A673 (cell line): Measurements from ENCODE around the gene DSCAM.

ENCODE experiments used
- CTCF ChIP-seq: fragments of 300-800, 200-600 bp; sonication (generic); conservative IDR thresholded peaks from 2 replicates; pipeline ENCODE4 v1.5.1; 2017; ENCODE audit warnings: low read depth, mild to moderate bottlenecking, antibody characterized with exemption, low read length, moderate library complexity, mixed read lengths
- EZH2 ChIP-seq: fragments of 200-600 bp; sonication (generic); IDR thresholded peaks from 2 replicates; pipeline ENCODE4 v1.6.1; 2017; ENCODE audit warnings: borderline replicate concordance, low read depth, mild to moderate bottlenecking, mixed read lengths, antibody characterized with exemption, low read length; ENCODE audit not compliant: poor library complexity, severe bottlenecking

- TF ChIP-seq CTCF (no peak), EZH2 (no peak)
Measured at GRCh38 chr21:40095477-40095876, 751.5 kb downstream of the DSCAM start.
